Right lobe of liver (tissue), 4 donors: ENCODE results near the gene TPBG.

ENCODE experiments used
- POLR2A ChIP-seq: fragments of 450-650 bp; IDR thresholded peaks from one replicate; pipeline ENCODE4 v1.6.1; 2017; ENCODE audit warnings: antibody characterized with exemption, mild to moderate bottlenecking
- TF ChIP-seq, protein P1 (sequence below), 4 donors: fragments of 200-600 bp in 3 of 4; fragments of 450-650 bp in 1 of 4; IDR thresholded peaks; one replicate each; pipeline versions ENCODE4 v1.5.1 to v1.8.0; 2016 to 2022; ENCODE audit warnings: antibody characterized with exemption in 4 of 4, mild to moderate bottlenecking in 2 of 4
- donor health status: DM: no; HTN: no; CAD: no.
- donor health status: DM: no; HTN: no; CAD: no.
- donor health status: DM: no; HTN: yes; CAD: no.

DNA sequence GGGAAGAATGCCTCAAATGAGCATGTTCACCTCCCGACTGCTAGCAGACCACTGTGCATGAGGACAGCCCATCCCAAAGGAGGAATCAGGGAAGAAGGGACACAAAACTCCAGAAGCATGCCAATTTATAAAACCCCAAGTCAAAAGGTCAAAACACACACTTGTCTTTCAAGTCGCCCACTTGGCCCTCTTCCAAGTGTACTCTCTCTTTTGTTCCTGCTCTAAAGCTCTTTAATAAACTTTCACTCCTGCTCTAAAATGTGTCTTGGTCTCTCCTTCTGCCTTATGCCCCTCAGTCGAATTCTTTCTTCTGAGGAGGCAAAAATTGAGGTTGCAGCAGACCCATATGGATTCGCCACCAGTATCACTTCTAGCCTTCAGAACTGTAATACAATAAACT is 33.9 kb upstream of the TPBG start:
- TF ChIP-seq, protein P1, sequence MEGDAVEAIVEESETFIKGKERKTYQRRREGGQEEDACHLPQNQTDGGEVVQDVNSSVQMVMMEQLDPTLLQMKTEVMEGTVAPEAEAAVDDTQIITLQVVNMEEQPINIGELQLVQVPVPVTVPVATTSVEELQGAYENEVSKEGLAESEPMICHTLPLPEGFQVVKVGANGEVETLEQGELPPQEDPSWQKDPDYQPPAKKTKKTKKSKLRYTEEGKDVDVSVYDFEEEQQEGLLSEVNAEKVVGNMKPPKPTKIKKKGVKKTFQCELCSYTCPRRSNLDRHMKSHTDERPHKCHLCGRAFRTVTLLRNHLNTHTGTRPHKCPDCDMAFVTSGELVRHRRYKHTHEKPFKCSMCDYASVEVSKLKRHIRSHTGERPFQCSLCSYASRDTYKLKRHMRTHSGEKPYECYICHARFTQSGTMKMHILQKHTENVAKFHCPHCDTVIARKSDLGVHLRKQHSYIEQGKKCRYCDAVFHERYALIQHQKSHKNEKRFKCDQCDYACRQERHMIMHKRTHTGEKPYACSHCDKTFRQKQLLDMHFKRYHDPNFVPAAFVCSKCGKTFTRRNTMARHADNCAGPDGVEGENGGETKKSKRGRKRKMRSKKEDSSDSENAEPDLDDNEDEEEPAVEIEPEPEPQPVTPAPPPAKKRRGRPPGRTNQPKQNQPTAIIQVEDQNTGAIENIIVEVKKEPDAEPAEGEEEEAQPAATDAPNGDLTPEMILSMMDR (IDR thresholded peaks at IDR 0.05), result no peak
- TF ChIP-seq POLR2A, result no peak
